Neuron (in vitro differentiated cells): ENCODE data around the gene AFAP1.
"Not testable (repeated sequence)": the region's sequence is repeated elsewhere in the genome, so short reads cannot be mapped to it uniquely, and the experiment has no call there.

Source experiments
- H2AFZ ChIP-seq: one replicate; pipeline ENCODE4 v1.6.1; 2013; ENCODE audit warnings: low read depth, mild to moderate bottlenecking, inconsistent platforms, low read length, moderate library complexity
- H3K27me3 ChIP-seq: one replicate; pipeline ENCODE4 v1.6.1; 2013; ENCODE audit warnings: low read length; ENCODE audit not compliant: insufficient read depth
- H3K36me3 ChIP-seq: one replicate; pipeline ENCODE4 v1.6.1; 2013; ENCODE audit warnings: low read length; ENCODE audit not compliant: insufficient read depth
- H3K4me1 ChIP-seq: one replicate; pipeline ENCODE4 v1.6.1; 2013; ENCODE audit warnings: low read length; ENCODE audit not compliant: insufficient read depth
- H3K4me3 ChIP-seq: 2 replicates; pipeline ENCODE4 v1.5.1; 2013; ENCODE audit warnings: mild to moderate bottlenecking, low read length, moderate library complexity
- H3K9me3 ChIP-seq: one replicate; pipeline ENCODE4 v1.6.1; 2013; ENCODE audit warnings: low read length

Gene AFAP1

DNA sequence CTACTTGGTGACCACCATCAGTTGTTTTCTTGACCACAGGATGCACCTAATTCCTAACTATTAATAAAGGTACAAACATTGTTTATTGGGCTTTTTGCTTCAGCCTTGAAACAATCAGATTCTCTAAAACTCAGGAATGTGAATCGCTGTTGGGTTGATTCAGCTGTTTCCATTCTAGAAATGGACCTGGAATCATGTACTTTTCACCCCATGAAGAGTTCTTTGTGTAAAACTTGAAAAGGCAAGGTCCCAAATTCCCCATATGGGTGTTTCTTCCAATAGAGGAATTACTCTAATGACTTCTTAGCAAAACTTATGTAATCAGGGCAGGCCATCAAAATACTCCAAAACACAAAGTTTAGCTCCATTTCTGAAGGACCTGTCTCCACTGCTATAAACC lies 7.4 kb downstream of the AFAP1 start:
- Histone ChIP-seq H3K36me3 (no peaks in the 10 kb centered on the region), H3K4me3 (no peak overlapping the region), H3K27me3 (no peaks in the 10 kb centered on the region), H3K9me3 (no peaks in the 10 kb centered on the region), H2AFZ (no peak overlapping the region), H3K4me1 (peaks cover 15% of the 10 kb centered on the region)

DNA sequence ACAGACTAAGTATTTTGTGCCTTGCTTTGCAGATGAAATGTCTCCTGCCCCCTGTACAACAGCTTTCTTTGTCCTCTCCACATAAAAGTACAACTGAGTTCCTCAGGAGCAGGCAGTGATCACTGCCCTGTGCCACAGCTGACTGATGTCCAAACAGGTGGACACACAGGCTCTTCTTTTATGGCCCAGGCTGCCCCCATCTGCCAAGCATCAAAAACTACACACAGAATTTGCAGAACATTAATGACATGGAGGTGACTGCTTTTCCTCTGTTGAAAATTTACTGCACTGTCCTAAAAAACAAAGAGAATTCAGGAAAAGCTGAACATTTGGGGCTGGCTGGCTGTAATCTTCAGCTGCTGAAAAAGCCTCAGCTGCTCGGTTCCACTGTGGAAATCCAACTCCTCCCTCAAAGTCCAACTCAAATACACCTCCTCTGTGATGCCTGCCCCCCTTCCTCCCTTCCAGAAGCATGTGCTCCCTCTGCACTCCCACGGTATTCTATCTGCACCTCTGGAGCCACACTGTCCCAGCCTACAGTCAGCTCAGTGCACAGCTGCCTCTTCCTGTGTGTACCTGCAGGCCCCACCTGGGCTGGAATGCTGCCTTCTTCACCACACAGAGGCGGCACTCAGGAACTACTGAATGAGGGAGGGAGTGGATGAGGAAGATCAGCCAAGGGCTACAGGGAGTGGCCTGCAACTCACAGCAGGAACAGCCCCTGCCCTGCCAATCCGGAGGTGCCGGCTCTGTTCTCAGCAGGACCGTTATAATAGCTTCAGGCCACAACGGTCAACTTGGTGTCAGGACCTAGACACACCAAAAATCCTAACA lies 10.3 kb downstream of the AFAP1 start:
- no peak overlapping the region for H2AFZ ChIP-seq
- no peak overlapping the region for H3K4me3 ChIP-seq
- no peaks in the 10 kb centered on the region for H3K36me3 ChIP-seq
- peaks cover 2% of the 10 kb centered on the region for H3K9me3 ChIP-seq
- peaks cover 15% of the 10 kb centered on the region for H3K4me1 ChIP-seq
- no peaks in the 10 kb centered on the region for H3K27me3 ChIP-seq

DNA sequence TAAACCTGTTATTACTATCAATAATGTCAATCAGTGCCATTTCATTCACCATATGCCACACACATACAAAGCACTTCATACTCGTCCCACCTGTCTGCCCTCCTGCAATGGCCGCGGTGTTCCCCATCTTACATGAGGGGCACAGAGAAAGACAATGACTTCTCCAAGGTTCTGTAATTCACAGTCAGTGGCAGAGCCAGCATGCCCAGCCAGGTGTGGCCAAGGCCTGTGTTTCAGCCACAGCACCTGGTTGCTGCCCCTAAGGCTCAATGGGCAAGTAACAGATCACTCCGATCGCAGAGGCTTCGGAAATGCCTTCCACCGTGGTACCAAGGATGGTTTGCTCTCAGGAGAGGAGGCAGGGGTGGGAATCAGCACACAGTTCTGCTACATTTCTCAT lies 10.9 kb downstream of the AFAP1 start:
- H3K27me3 ChIP-seq: no peaks in the 10 kb centered on the region
- H2AFZ ChIP-seq: no peak overlapping the region
- peaks cover 2% of the 10 kb centered on the region for H3K9me3 ChIP-seq
- no peaks in the 10 kb centered on the region for H3K36me3 ChIP-seq
- H3K4me3 ChIP-seq: no peak overlapping the region
- H3K4me1 ChIP-seq: peaks cover 15% of the 10 kb centered on the region

DNA sequence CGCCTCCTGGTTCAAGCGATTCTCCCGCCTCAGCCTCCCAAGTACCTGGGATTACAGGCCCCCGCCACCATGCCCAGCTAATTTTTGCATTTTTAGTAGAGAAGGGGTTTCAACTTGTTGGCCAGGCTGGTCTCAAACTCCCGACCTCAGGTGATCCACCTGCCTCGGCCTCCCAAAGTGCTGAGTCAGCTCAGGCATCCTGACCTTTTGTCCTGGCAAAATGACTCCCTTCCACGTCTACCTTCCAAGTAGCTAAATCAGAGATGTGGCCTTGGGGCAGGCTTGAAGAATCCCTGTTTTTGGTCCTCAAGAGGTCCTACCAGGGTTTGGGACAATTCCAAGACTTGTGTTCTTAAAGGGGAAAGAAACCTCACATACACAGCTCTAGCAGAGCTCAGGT lies 12.8 kb downstream of the AFAP1 start:
- Histone ChIP-seq H3K27me3 (no peaks in the 10 kb centered on the region), H3K4me3 (no peak overlapping the region), H3K36me3 (no peaks in the 10 kb centered on the region), H3K4me1 (peaks cover 15% of the 10 kb centered on the region), H3K9me3 (peaks cover 2% of the 10 kb centered on the region), H2AFZ (no peak overlapping the region)

DNA sequence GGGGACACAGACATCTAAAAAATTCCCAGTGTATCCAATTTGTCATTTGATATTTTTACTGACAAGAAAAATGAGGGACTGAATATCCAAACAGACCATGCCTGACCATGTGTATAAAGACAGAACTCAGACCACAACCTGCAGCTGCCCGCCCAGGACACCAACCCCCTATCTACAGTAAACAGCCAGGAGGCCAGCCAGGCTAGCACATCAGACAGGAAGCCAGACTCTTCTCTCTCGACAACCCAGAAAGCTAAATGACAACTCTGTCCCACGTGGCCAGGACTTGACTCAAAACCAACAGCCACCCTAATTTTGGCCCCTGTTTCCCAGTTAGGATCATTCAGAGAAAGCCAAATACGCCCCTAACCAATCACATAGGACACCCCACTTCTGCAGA lies 15.1 kb downstream of the AFAP1 start:
- H3K4me1 ChIP-seq: peaks cover 5% of the 10 kb centered on the region
- no peaks in the 10 kb centered on the region for H3K27me3 ChIP-seq
- H2AFZ ChIP-seq: no peak overlapping the region
- H3K9me3 ChIP-seq: peaks cover 2% of the 10 kb centered on the region
- H3K4me3 ChIP-seq: no peak overlapping the region
- no peaks in the 10 kb centered on the region for H3K36me3 ChIP-seq

DNA sequence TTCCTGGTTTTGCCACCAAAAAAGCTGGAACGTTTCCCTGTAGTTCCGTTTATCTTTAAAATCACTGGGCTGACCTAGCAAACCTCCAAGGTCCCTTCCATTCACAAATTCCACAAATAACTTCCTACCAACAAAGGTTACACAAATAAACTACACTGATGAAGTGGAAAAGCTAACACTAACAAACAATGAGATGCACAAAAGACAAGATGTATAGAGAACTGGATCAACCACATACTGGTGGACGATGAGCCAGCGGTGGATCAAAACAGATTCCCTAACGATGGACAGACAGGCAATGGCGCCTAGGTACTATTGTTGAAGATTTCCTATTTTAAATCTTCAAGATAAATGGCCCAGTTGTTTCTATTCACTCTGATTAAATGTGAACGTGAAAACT lies 15.5 kb downstream of the AFAP1 start:
- Histone ChIP-seq H2AFZ (no peak overlapping the region), H3K27me3 (no peaks in the 10 kb centered on the region), H3K36me3 (no peaks in the 10 kb centered on the region), H3K9me3 (peaks cover 2% of the 10 kb centered on the region), H3K4me1 (peaks cover under 1% of the 10 kb centered on the region), H3K4me3 (no peak overlapping the region)

DNA sequence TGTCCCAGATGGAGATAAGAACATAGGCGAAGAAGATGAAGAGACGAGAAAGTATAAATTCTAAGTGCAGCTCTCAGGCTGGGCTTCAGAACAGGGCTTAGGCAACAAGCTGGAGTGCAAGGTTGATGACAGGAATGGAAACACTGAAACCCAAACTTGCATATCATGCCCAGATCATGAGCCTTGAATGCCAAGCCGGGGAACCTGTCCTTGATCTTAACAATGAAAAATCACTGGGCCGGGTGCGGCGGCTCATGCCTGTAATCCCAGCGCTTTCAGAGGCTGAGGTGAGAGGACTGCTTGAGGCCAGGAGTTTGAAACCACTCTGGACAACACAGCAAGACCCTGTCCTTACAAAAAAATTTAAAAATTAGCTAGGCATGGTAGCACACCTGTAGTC lies 17.2 kb downstream of the AFAP1 start:
- Histone ChIP-seq H3K9me3 (peaks cover 2% of the 10 kb centered on the region), H3K36me3 (no peaks in the 10 kb centered on the region), H3K27me3 (no peaks in the 10 kb centered on the region), H2AFZ (no peak overlapping the region), H3K4me3 (no peak overlapping the region), H3K4me1 (no peaks in the 10 kb centered on the region)

DNA sequence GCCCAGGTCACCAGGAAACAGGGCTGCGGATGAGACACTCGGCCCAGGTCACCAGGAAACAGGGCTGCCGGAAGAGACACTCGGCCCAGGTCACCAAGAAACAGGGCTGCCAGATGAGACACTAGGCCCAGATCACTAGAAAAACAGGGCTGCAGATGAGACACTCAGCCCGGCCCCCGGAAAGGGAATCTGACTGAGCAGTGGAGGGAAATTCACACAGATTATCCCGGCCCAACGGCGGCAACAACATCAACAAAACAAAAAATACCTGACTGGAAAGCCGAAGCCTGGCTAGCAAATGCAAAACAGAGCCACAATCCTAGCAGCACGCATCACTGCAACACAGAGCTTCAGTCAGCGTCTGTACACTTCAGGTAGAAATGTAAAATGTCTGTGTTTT lies 20.7 kb downstream of the AFAP1 start:
- no peak overlapping the region for H3K4me3 ChIP-seq
- no peaks in the 10 kb centered on the region for H3K9me3 ChIP-seq
- no peaks in the 10 kb centered on the region for H3K4me1 ChIP-seq
- H3K27me3 ChIP-seq: no peaks in the 10 kb centered on the region
- H3K36me3 ChIP-seq: no peaks in the 10 kb centered on the region
- no peak overlapping the region for H2AFZ ChIP-seq

DNA sequence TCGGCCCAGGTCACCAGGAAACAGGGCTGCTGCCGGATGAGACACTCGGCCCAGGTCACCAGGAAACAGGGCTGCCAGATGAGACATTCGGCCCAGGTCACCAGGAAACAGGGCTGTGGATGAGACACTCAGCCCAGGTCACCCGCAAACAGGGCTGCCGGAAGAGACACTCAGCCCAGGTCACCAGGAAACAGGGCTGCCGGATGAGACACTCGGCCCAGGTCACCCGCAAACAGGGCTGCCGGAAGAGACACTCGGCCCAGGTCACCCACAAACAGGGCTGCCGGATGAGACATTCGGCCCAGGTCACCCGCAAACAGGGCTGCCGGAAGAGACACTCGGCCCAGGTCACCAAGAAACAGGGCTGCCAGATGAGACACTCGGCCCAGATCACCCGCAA lies 21.5 kb downstream of the AFAP1 start:
- H3K9me3 ChIP-seq, H2AFZ ChIP-seq, H3K27me3 ChIP-seq, H3K4me3 ChIP-seq, H3K4me1 ChIP-seq, H3K36me3 ChIP-seq: not testable (repeated sequence)

DNA sequence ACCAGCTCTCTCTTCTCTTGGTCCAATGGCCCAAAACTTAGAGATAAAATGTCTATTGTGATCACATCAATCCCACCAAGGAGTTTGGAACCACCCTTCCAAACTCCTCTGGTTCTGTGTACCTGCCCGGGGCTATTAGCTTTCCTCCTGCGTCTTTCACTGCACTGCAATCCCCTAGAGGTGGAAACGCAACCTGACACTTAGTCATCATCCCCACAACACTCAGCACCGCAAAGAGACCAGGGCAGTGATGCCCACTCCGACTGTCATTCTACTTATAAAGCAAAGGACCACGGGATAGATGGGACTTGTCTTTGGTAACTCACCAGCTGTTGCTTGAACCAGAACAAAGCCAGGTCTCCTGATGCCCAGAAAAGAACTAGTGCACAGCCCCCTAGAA lies 22.0 kb downstream of the AFAP1 start:
- no peak overlapping the region for H3K4me3 ChIP-seq
- H3K36me3 ChIP-seq: no peaks in the 10 kb centered on the region
- H3K27me3 ChIP-seq: no peaks in the 10 kb centered on the region
- no peaks in the 10 kb centered on the region for H3K4me1 ChIP-seq
- no peaks in the 10 kb centered on the region for H3K9me3 ChIP-seq
- H2AFZ ChIP-seq: no peak overlapping the region

DNA sequence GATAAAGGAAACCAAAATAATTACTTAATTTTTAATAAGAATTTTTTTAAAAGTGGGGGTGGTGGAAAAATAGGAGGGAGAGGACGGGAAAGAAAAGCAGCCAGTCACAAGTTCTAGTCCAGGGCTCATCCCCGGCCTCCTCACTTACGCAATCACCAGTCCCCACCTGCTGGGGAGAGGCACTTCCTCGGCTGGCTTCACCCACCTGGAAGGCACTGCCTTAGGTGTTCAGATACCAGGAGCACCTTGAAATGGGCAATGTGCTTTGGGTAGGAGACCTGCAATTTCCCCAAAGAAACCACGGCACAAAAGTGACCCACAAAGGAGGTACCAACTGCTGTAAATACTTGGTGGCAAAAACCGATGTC lies 23.8 kb downstream of the AFAP1 start:
- no peaks in the 10 kb centered on the region for H3K36me3 ChIP-seq
- H3K4me3 ChIP-seq: no peak overlapping the region
- H3K27me3 ChIP-seq: no peaks in the 10 kb centered on the region
- peaks cover 7% of the 10 kb centered on the region for H3K4me1 ChIP-seq
- H3K9me3 ChIP-seq: no peaks in the 10 kb centered on the region
- no peak overlapping the region for H2AFZ ChIP-seq

DNA sequence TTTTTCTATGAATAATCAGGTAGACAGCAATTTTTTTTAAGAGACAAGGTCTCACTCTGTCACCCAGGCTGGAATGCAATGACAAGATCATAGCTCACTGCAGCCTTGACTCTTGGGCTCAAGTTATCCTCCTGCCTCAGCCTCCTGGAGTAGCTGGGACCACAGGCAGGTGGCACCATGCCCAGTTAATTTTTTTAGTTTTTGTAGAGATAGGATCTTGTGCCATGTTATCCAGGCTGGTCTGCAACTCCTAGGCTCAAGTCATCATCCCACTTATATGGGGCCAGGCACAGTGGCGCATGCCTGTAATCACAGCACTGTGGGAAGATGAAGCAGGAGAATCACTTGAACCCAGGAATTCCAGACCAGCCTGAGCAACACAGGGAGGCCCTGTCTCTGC lies 26.8 kb downstream of the AFAP1 start:
- Histone ChIP-seq H3K4me1 (peaks cover 12% of the 10 kb centered on the region), H3K27me3 (no peaks in the 10 kb centered on the region), H3K4me3 (no peak overlapping the region), H3K9me3 (no peaks in the 10 kb centered on the region), H3K36me3 (no peaks in the 10 kb centered on the region), H2AFZ (no peak overlapping the region)

DNA sequence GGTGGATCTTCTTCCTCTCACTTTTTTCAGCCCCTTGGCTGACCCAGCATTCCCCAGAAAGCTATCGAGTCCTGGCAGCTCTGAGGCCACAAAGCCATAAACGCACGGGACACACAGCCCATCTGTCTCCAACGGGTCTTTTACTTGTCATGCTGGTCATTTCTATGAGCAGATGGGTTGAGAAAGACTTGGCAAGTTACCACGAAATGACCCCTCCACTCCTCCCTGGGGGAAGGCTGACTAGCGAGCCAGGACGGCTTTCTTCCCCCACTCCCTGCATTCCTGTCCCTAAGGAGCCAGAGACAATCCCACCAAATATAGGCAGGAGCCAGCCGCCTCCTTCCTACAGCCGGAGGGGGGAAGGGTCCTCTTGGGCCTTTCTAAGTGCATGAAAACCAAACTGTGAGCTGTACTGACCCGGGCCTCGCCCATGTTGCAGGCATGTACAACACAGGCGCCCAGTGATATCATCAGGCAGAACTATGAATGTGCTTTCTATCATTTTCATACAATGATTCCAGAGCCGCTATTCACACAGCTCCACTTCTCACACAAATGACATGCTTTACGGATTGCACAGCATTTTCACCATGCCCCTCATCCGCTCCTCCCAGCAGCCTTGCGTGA lies 28.6 kb downstream of the AFAP1 start:
- Histone ChIP-seq H2AFZ (no peak overlapping the region), H3K9me3 (no peaks in the 10 kb centered on the region), H3K36me3 (no peaks in the 10 kb centered on the region), H3K27me3 (no peaks in the 10 kb centered on the region), H3K4me3 (no peak overlapping the region), H3K4me1 (peaks cover 15% of the 10 kb centered on the region)
